ENCODE measurements around the gene TGFBR3. TPM values are rescaled to one million over a fixed set of nuclear protein-coding genes. Genes with fewer than 3 reads are reported as not detected.

TGFBR3 gene
- total and polyA plus RNA-seq, 8 donors: 4.2 to 689 (median 71.5) TPM

- intact Hi-C loops (cut with DNase I; ENCODE audit: low total_unique reads): no loop called here
- no peak overlapping the region for H3K4me3 ChIP-seq
- no peak for DNase-seq
- H3K27me3 ChIP-seq: no peaks in the 10 kb centered on the region
- no peak overlapping the region for H3K27ac ChIP-seq
- H3K4me1 ChIP-seq: no peaks in the 10 kb centered on the region
- H3K36me3 ChIP-seq: no peaks in the 10 kb centered on the region
- 31 to 60% (median 49%) methylated on average over 4 of the region's 4 CpGs for WGBS, 5 donors
- peaks cover 0 to 5% (median 0%) of the 10 kb centered on the region in 4 donors for H3K9me3 ChIP-seq
- TF ChIP-seq POLR2AphosphoS5 (IDR thresholded peaks at IDR 0.05): no peak
Measured at GRCh38 chr1:91640877-91641526, 244.9 kb downstream of the TGFBR3 start.

- H3K4me1 ChIP-seq: no peaks in the 10 kb centered on the region
- TF ChIP-seq CTCF (IDR thresholded peaks at IDR 0.05): no peak
- no peak for TF ChIP-seq EP300 (IDR thresholded peaks at IDR 0.05)
- TF ChIP-seq POLR2AphosphoS5 (IDR thresholded peaks at IDR 0.05): no peak
- TF ChIP-seq POLR2A (IDR thresholded peaks at IDR 0.05): no peak
- intact Hi-C loops (cut with DNase I; ENCODE audit: low total_unique reads): no loop called here
- H3K36me3 ChIP-seq: no peaks in the 10 kb centered on the region
- H3K4me3 ChIP-seq: no peak overlapping the region
- H3K27me3 ChIP-seq: no peaks in the 10 kb centered on the region
- H3K27ac ChIP-seq: peak overlapping the region in 1 of 5 donors; percentile 8
- WGBS, 5 donors: 71 to 81% (median 76%) methylated on average over 4 to 8 of the region's 8 CpGs
- no peak for DNase-seq
- H3K9me3 ChIP-seq: peaks cover 0 to 5% (median 0%) of the 10 kb centered on the region in 4 donors
Measured at GRCh38 chr1:91637539-91637994, 248.4 kb downstream of the TGFBR3 start.

- intact Hi-C loops (cut with DNase I; ENCODE audit: low total_unique reads): no loop called here
- 88 to 97% (median 93%) methylated on average over 4 of the region's 4 CpGs for WGBS, 5 donors
- H3K36me3 ChIP-seq: no peaks in the 10 kb centered on the region
Measured at GRCh38 chr1:91635763-91636162, 250.2 kb downstream of the TGFBR3 start.

GRCh38 chr1:91633438-91633837 is 252.5 kb downstream of the TGFBR3 start:
- Histone ChIP-seq H3K27me3 (no peaks in the 10 kb centered on the region), H3K4me3 (no peak overlapping the region), H3K4me1 (no peaks in the 10 kb centered on the region), H3K9me3 (no peaks in the 10 kb centered on the region), H3K27ac (no peak overlapping the region), H3K36me3 (no peaks in the 10 kb centered on the region)
- WGBS, 5 donors: 80 to 93% (median 88%) methylated on average over 3 of the region's 3 CpGs
- TF ChIP-seq POLR2AphosphoS5 (IDR thresholded peaks at IDR 0.05) (no peak), CTCF (IDR thresholded peaks at IDR 0.05) (no peak), POLR2A (IDR thresholded peaks at IDR 0.05) (no peak), EP300 (IDR thresholded peaks at IDR 0.05) (no peak)
- intact Hi-C loops (cut with DNase I; ENCODE audit: low total_unique reads): no loop called here
- no peak for DNase-seq

More at GRCh38 chr1:91635763-91636162, 250.2 kb downstream of the TGFBR3 start:
- no peaks in the 10 kb centered on the region for H3K4me1 ChIP-seq
- no peak overlapping the region for H3K4me3 ChIP-seq
- no peaks in the 10 kb centered on the region for H3K27me3 ChIP-seq
- DNase-seq: no peak
- H3K9me3 ChIP-seq: peaks cover 0 to 5% (median 0%) of the 10 kb centered on the region in 4 donors
- TF ChIP-seq POLR2AphosphoS5 (IDR thresholded peaks at IDR 0.05): no peak
- H3K27ac ChIP-seq: no peak overlapping the region

- TF ChIP-seq CTCF (IDR thresholded peaks at IDR 0.05) (no peak), EP300 (IDR thresholded peaks at IDR 0.05) (no peak), POLR2AphosphoS5 (IDR thresholded peaks at IDR 0.05) (no peak), POLR2A (IDR thresholded peaks at IDR 0.05) (no peak)
- no peaks in the 10 kb centered on the region for H3K27me3 ChIP-seq
- H3K36me3 ChIP-seq: no peaks in the 10 kb centered on the region
- no peaks in the 10 kb centered on the region for H3K4me1 ChIP-seq
- no peak for DNase-seq
- intact Hi-C loops (cut with DNase I; ENCODE audit: low total_unique reads): no loop called here
- no peak overlapping the region for H3K27ac ChIP-seq
- H3K4me3 ChIP-seq: no peak overlapping the region
- WGBS, 5 donors: 71 to 92% (median 88%) methylated on average over 4 of the region's 4 CpGs
- no peaks in the 10 kb centered on the region for H3K9me3 ChIP-seq
Measured at GRCh38 chr1:91631718-91632330, 254.1 kb downstream of the TGFBR3 start.

Data from stomach (tissue), 9 donors.